GM21367 (cell line): ENCODE data around the gene STRA8.

Source experiments
- ATAC-seq: cut with Tn5 transposase; IDR thresholded peaks from one replicate; pipeline ENCODE4 v1.9.1; 2021; ENCODE audit not compliant: unreplicated experiment

The STRA8 gene

DNA sequence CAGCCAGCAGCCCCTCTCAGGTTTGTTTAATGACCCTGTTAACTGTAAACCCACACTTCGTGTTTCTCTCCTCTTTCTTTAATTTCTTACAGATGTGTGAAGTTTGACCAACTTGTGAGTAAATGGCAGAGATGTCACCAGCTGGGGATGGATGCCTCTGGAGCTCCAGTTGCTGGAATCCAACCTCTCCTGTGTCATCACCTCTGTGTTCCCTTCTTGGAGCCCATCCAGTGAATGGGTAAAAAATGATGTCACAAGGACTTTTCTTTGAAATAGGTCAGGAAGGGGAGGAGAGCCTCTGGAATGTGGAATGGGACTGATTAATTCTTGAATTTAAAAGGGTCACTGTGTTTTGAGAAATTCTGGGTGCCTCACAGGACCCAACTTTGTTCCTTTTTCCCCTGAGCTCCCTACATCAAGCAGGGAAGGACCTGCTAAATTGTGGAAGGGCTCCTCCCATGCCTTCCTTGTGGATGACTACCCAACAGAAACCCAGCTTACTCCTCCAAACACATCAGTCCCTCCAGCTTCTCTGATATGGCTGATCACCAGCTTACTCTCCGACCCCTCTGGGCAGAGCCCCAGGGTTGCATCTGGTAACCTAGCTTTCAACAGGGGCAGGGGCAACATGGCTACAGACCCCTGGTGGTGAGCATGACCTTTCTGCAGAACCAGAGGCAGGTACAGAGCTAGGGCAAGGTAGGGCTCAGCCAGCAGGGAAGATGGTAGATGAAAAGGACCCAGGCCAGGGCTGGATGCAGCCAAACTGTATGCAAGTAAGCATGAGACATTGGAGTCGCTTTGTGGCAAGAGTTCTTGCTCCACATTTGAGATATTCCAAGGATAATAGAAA is 67.5 kb downstream of the STRA8 start:
- ATAC-seq = no peak
